Measurements from ENCODE around the gene BLOC1S4.

The BLOC1S4 gene

DNA sequence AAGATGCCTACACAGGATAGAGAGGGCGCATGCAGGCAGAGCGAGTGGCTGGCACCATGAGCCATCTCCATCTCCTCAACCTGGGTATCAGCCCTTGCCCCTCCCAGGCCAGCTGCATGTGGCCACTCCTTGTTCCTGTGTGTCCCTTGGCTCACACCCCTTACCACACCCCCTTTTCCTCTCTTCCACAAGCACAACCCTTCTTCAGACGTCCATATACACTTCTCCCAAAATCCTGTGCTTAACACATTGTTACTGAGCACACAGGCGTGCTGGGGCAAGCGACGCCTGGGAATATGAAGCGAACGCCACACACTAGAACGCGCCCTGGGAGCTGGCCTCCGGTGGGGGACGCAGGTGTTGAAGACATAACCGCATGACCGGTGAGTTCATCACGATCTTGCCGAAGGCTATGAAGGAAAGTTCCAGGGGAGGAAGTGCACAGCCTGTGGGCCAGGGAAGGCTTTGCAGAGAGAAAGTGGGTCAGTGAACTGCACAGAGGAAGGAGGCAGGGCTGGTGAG, 47.4 kb downstream of the BLOC1S4 start:
- no peak for DNase-seq (ENCODE audit: low read depth in 2 of 2)

DNA sequence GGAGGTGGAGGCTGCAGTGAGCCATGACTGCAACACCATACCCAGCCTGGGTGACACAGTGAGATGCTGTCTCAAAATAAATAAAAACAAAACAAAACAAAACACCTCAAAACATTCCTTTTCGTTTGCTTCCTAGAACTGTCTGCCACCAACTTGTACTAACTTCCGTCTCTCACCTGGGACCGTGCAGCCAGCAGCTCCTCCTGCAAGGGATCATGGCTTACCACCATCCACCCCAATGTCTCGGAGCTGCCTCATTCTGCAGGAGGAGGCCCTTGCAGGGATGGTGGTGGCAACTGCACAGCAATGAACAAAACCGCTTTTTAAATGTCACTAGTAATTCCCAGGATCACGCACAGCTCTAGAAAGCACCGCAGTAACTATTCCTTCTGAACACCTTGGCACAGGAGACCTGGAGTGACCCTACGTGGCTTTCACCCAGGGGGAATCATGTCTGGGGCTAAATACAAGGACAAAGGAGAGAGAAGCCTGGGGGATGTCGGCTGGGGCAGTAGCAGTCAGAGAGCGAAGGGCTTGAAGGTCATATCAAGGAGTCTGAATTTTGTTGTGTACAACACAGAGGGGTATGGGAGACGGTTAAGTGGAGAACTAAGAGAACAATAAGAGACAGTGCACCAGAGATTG, 49.1 kb downstream of the BLOC1S4 start:
- no peak for DNase-seq (ENCODE audit: low read depth in 2 of 2)

DNA sequence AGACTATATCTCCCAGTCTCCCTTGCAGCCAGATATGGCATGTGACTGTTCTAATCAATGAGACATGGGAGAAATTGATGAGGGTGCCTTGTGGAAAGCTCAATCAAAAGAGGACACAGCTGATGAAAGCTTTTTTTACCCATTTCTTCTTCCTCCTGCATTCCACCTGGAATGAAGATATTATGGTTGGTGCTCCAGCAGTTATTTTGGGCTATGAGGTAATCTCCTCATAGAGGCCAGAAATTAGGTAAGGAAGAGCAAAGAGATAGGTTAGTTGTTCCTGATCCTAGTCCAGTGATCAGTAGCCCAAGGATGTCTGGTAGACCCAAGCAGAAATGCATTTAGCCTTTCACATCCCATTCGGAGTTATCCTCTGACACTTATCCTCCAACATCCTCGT, 49.7 kb downstream of the BLOC1S4 start:
- DNase-seq (ENCODE audit: low read depth in 2 of 2), result no peak
